Suprapubic skin (tissue), 4 donors: ENCODE results near the gene GDI2. TPM values are rescaled to one million over a fixed set of nuclear protein-coding genes. Genes with fewer than 3 reads are reported as not detected.

ENCODE experiments used
- DNase-seq, 2 donors: peaks; one replicate each; pipeline ENCODE4 v3.0.0-alpha.2; 2019; ENCODE audit warnings: low spot score in 2 of 2
- H3K27ac ChIP-seq: fragments of 200-600 bp; sonication (generic); one replicate; pipeline ENCODE4 v1.5.1; 2019
- H3K27me3 ChIP-seq: fragments of 200-600 bp; sonication (generic); one replicate; pipeline ENCODE4 v1.5.1; 2019
- H3K36me3 ChIP-seq: fragments of 200-600 bp; sonication (generic); one replicate; pipeline ENCODE4 v1.5.1; 2019
- H3K4me1 ChIP-seq: fragments of 200-600 bp; sonication (generic); one replicate; pipeline ENCODE4 v1.5.1; 2019
- H3K4me3 ChIP-seq: fragments of 200-600 bp; sonication (generic); one replicate; pipeline ENCODE4 v1.5.1; 2019; ENCODE audit warnings: mild to moderate bottlenecking
- H3K9me3 ChIP-seq: fragments of 200-600 bp; sonication (generic); one replicate; pipeline ENCODE4 v1.5.1; 2019
- EP300 ChIP-seq: sonication (generic); formaldehyde crosslinking; IDR thresholded peaks from one replicate; pipeline ENCODE4 v1.6.1; 2017; ENCODE audit warnings: antibody characterized with exemption
- POLR2A ChIP-seq, 2 donors: fragments of 450-650 bp; IDR thresholded peaks; one replicate each; pipeline ENCODE4 v1.6.1; 2017; ENCODE audit warnings: antibody characterized with exemption in 2 of 2, mild to moderate bottlenecking in 2 of 2, moderate library complexity in 2 of 2
- POLR2AphosphoS5 ChIP-seq, 3 donors: sonication (generic); formaldehyde crosslinking; IDR thresholded peaks; one replicate each; pipeline ENCODE4 v1.6.1; 2017; ENCODE audit warnings: antibody characterized with exemption in 3 of 3
- WGBS: methylation state at CpG from one replicate; pipeline ENCODE4 v1.1.5; 2018; 5-methylcytosine and 5-hydroxymethylcytosine counted together
- total RNA-seq, 4 donors: library from RNA; depleted of rRNA; stranded (reverse); fragments of >200 nt; gene quantifications; one replicate each; pipeline ENCODE4 v1.1.0, GENCODE V29; 2016
- TF ChIP-seq, protein P1 (sequence below), 2 donors: fragments of 200-600 bp in 1 of 2; fragments of 450-650 bp in 1 of 2; sonication (generic) in 1 of 2; IDR thresholded peaks; one replicate each; pipeline ENCODE4 v1.5.1; 2016 to 2019; ENCODE audit warnings: antibody characterized with exemption in 2 of 2, mild to moderate bottlenecking in 1 of 2, moderate library complexity in 1 of 2

The GDI2 gene
- total RNA-seq, 4 donors from 2014 or later, result 243 to 270 (median 256) TPM

DNA sequence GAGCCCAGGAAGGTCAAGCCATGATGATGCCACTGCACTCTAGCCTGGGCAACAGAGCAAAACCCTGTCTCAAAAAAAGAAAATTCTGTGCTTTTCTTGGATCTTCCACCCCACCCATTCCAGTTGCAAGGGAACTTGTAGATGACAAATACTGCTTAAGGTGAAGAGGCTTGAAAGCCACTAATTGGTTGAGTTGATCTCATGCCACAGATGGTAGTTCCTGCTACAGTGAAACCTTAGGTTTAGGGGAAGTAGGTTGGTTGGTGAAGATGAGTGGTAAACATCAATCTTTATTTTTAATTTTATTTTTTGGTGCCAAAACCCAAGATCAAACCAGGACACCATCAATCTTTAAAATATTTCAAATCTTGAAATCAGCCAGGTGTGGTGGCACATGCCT, 2.9 kb upstream of the GDI2 start:
- Histone ChIP-seq H3K27me3 (no peaks in the 10 kb centered on the region), H3K4me3 (no peak overlapping the region), H3K4me1 (peaks cover 21% of the 10 kb centered on the region), H3K9me3 (no peaks in the 10 kb centered on the region), H3K27ac (no peak overlapping the region), H3K36me3 (no peaks in the 10 kb centered on the region)
- DNase-seq, result no peak
- TF ChIP-seq POLR2AphosphoS5 (IDR thresholded peaks at IDR 0.05) (no peak), POLR2A (IDR thresholded peaks at IDR 0.05) (no peak), EP300 (no peak)
- TF ChIP-seq, protein P1, sequence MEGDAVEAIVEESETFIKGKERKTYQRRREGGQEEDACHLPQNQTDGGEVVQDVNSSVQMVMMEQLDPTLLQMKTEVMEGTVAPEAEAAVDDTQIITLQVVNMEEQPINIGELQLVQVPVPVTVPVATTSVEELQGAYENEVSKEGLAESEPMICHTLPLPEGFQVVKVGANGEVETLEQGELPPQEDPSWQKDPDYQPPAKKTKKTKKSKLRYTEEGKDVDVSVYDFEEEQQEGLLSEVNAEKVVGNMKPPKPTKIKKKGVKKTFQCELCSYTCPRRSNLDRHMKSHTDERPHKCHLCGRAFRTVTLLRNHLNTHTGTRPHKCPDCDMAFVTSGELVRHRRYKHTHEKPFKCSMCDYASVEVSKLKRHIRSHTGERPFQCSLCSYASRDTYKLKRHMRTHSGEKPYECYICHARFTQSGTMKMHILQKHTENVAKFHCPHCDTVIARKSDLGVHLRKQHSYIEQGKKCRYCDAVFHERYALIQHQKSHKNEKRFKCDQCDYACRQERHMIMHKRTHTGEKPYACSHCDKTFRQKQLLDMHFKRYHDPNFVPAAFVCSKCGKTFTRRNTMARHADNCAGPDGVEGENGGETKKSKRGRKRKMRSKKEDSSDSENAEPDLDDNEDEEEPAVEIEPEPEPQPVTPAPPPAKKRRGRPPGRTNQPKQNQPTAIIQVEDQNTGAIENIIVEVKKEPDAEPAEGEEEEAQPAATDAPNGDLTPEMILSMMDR (IDR thresholded peaks at IDR 0.05), result no peak

- Histone ChIP-seq H3K4me3 (peak overlapping the region; percentile 100), H3K36me3 (no peaks in the 10 kb centered on the region), H3K27me3 (no peaks in the 10 kb centered on the region), H3K4me1 (peaks cover 39% of the 10 kb centered on the region), H3K27ac (peak overlapping the region; percentile 100), H3K9me3 (no peaks in the 10 kb centered on the region)
- TF ChIP-seq POLR2A (IDR thresholded peaks at IDR 0.05), result no peak
- TF ChIP-seq, protein P1 (IDR thresholded peaks at IDR 0.05), result no peak
- TF ChIP-seq EP300, result no peak
- no peak for TF ChIP-seq POLR2AphosphoS5 (IDR thresholded peaks at IDR 0.05)
- WGBS, result 17% methylated on average over 12 of the region's 12 CpGs
- peak in 1 of 2 donors; percentile 44 for DNase-seq
Observed at GRCh38 chr10:5814110-5815107, 1.2 kb upstream of the GDI2 start.

GRCh38 chr10:5813091-5813340, 218 bp downstream of the GDI2 start:
- H3K27me3 ChIP-seq, result no peaks in the 10 kb centered on the region
- peaks cover 49% of the 10 kb centered on the region for H3K4me1 ChIP-seq
- H3K9me3 ChIP-seq, result no peaks in the 10 kb centered on the region
- no peaks in the 10 kb centered on the region for H3K36me3 ChIP-seq
- 0% methylated on average over 6 of the region's 29 CpGs for WGBS
- peak overlapping the region; percentile 100 for H3K27ac ChIP-seq
- peak overlapping the region; percentile 100 for H3K4me3 ChIP-seq
- no peak for TF ChIP-seq POLR2A (IDR thresholded peaks at IDR 0.05)
- TF ChIP-seq, protein P1 (IDR thresholded peaks at IDR 0.05), result no peak
- no peak for TF ChIP-seq EP300
- no peak for TF ChIP-seq POLR2AphosphoS5 (IDR thresholded peaks at IDR 0.05)
- DNase-seq, result no peak

- H3K9me3 ChIP-seq, result no peaks in the 10 kb centered on the region
- peak overlapping the region; percentile 100 for H3K4me3 ChIP-seq
- 0% methylated on average over 19 of the region's 49 CpGs for WGBS
- peak; percentile 77 to 80 for DNase-seq
- peak overlapping the region; percentile 100 for H3K27ac ChIP-seq
- H3K36me3 ChIP-seq, result no peaks in the 10 kb centered on the region
- no peaks in the 10 kb centered on the region for H3K27me3 ChIP-seq
- TF ChIP-seq EP300, result no peak
- TF ChIP-seq, protein P1 (IDR thresholded peaks at IDR 0.05), result no peak
- TF ChIP-seq POLR2AphosphoS5 (IDR thresholded peaks at IDR 0.05), result no peak
- TF ChIP-seq POLR2A (IDR thresholded peaks at IDR 0.05), result no peak
- H3K4me1 ChIP-seq, result peaks cover 50% of the 10 kb centered on the region
Observed at GRCh38 chr10:5812283-5813090, 747 bp downstream of the GDI2 start.

DNA sequence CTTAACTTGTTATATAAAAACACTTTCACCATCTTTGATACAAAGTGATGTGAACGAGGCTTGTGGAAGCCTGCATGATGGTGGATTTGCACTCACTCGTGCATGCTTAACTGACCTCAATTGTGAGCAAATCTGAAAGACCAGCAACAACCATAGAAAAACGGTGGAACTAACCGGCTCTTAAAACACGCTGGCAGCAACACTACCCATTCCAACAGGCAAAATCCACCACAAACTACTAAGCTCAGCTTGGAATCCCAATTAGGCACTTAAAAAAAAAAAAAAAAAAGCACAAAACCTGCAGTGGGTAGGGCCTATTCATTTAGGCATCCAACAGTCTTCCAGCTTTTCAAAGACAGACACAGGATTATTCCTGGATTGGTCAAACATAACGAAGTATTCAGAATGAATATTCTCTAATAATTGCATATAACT, 1.8 kb downstream of the GDI2 start:
- Histone ChIP-seq H3K27ac (no peak overlapping the region), H3K4me1 (peaks cover 60% of the 10 kb centered on the region), H3K9me3 (no peaks in the 10 kb centered on the region), H3K4me3 (peak overlapping the region; percentile 100), H3K36me3 (no peaks in the 10 kb centered on the region), H3K27me3 (no peaks in the 10 kb centered on the region)
- peak in 1 of 2 donors; percentile 23 for DNase-seq
- TF ChIP-seq EP300, result no peak
- TF ChIP-seq POLR2A (IDR thresholded peaks at IDR 0.05), result no peak
- 2% methylated on average over 6 of the region's 6 CpGs for WGBS
